Panc1 (cell line): ENCODE data around the gene STX5.

Experiments used
- CTCF ChIP-seq: fragments of 450-650 bp; IDR thresholded peaks from 2 replicates; pipeline ENCODE4 v1.5.1; 2017; ENCODE audit warnings: mild to moderate bottlenecking
- POLR2AphosphoS5 ChIP-seq: IDR thresholded peaks from 2 replicates; pipeline ENCODE4 v1.6.1; 2012; ENCODE audit warnings: mild to moderate bottlenecking, low read depth, low read length, moderate library complexity
- REST ChIP-seq, 2 experiments: IDR thresholded peaks; 2 replicates each; pipeline ENCODE4 v1.6.1; 2011 to 2012; ENCODE audit warnings: low read depth in 2 of 2, control low read depth in 1 of 2, low read length in 1 of 2, mild to moderate bottlenecking in 1 of 2, moderate library complexity in 1 of 2; ENCODE audit not compliant: insufficient read depth in 1 of 2
- SIN3A ChIP-seq: IDR thresholded peaks from 2 replicates; pipeline ENCODE4 v1.6.1; 2012; ENCODE audit warnings: low read depth, mild to moderate bottlenecking, low read length, moderate library complexity, borderline replicate concordance; ENCODE audit not compliant: insufficient read depth
- TCF7L2 ChIP-seq: IDR thresholded peaks from 2 replicates; pipeline ENCODE4 v1.6.1; 2011; ENCODE audit warnings: mild to moderate bottlenecking, low read depth, low read length, inconsistent platforms

GRCh38 chr11:62778441-62778840 lies 53.4 kb downstream of the STX5 start:
- TF ChIP-seq TCF7L2 (no peak), CTCF (no peak), REST (IDR thresholded peaks at IDR 0.05; ENCODE audit: insufficient read depth in 1 of 2, low read depth in 2 of 2, low read length in 1 of 2) (no peak), POLR2AphosphoS5 (no peak), SIN3A (no peak)
